HepG2 (cell line): ENCODE results near the gene SPATA25. TPM values are rescaled to one million over a fixed set of nuclear protein-coding genes. Genes with fewer than 3 reads are reported as not detected.

Experiments used
- ATAC-seq: fragments of 200-7000 bp; cut with Tn5 transposase; 3 replicates; pipeline ENCODE4 v1.9.1; 2020; ENCODE audit warnings: mild to moderate bottlenecking, moderate library complexity
- BruUV-seq: library from RNA; stranded (reverse); fragments of 400-500 nt; replicated peaks from 2 replicates; lab custom pipeline; 2021; lab: Mats Ljungman, UMichigan
- CTCF ChIA-PET: fragments of 300-600 bp; formaldehyde crosslinking; extraction: SDS; loops from one replicate; lab custom pipeline; 2021; ENCODE audit warnings: low total read pairs, inconsistent platforms, low intra/inter-chr PET ratio; lab: Yijun Ruan, JAX
- POLR2A ChIA-PET: fragments of 350-600 bp; sonication (Branson Sonifier 250); formaldehyde crosslinking; loops from one replicate; lab custom pipeline; 2020; ENCODE audit warnings: antibody characterized with exemption, inconsistent platforms; lab: Yijun Ruan, JAX
- DNase-seq: peaks from one replicate; pipeline ENCODE4 v3.0.0-alpha.2; 2015; ENCODE audit warnings: low spot score
- FAIRE-seq: peaks from 3 replicates; lab custom pipeline; 2011; peaks lifted over from hg19 to GRCh38; lab: Jason Lieb, UNC
- H2AFZ ChIP-seq: one replicate; pipeline ENCODE4 v1.6.1; 2011; ENCODE audit warnings: low read length, inconsistent platforms
- H3K27ac ChIP-seq: fragments of 300-600 bp; 3 replicates; pipeline ENCODE4 v1.8.0; 2011; ENCODE audit warnings: mixed run types, mild to moderate bottlenecking, mixed read lengths, low read length, inconsistent platforms; ENCODE audit not compliant: insufficient read depth; ENCODE audit errors: extremely low read length
- H3K27me3 ChIP-seq, 2 experiments: fragments of 200-600 bp in 1 of 2; 2 replicates in 1 of 2; 3 replicates in 1 of 2; pipeline versions ENCODE4 v1.6.0 to v1.8.0; 2011; ENCODE audit warnings: low read length in 2 of 2, mild to moderate bottlenecking in 2 of 2, moderate library complexity in 2 of 2, inconsistent platforms in 1 of 2; ENCODE audit not compliant: insufficient read depth in 2 of 2, control insufficient read depth in 1 of 2
- H3K36me3 ChIP-seq, 2 experiments: fragments of 200-600 bp in 1 of 2; replicated peaks in 1 of 2; 2 replicates in 1 of 2; 3 replicates in 1 of 2; pipeline versions ENCODE4 v1.5.1 to v1.8.0; 2011; ENCODE audit warnings: low read length in 2 of 2, inconsistent platforms in 1 of 2; ENCODE audit not compliant: insufficient read depth in 2 of 2, control insufficient read depth in 1 of 2
- H3K4me1 ChIP-seq: 2 replicates; pipeline ENCODE4 v1.5.1; 2012; ENCODE audit warnings: low read length, inconsistent platforms; ENCODE audit not compliant: insufficient read depth
- H3K4me2 ChIP-seq: 2 replicates; pipeline ENCODE4 v1.6.0; 2011; ENCODE audit warnings: low read depth, low read length, inconsistent platforms
- H3K4me3 ChIP-seq, 3 experiments: fragments of 200-600 bp in 1 of 3; sonication (generic), shearing (Covaris generic) in 1 of 3; replicated peaks in 1 of 3; 2 replicates each; pipeline ENCODE4 v1.5.1; 2011 to 2016; ENCODE audit warnings: low read length in 3 of 3, inconsistent platforms in 2 of 3, low read depth in 2 of 3, mild to moderate bottlenecking in 2 of 3, control low read depth in 1 of 3, mixed read lengths in 1 of 3; ENCODE audit not compliant: insufficient read depth in 1 of 3
- H3K79me2 ChIP-seq: one replicate; pipeline ENCODE4 v1.6.1; 2011; ENCODE audit warnings: low read length, inconsistent platforms; ENCODE audit not compliant: insufficient read depth
- H3K9ac ChIP-seq: 2 replicates; pipeline ENCODE4 v1.6.0; 2011; ENCODE audit warnings: mild to moderate bottlenecking, low read depth, low read length, inconsistent platforms; ENCODE audit not compliant: insufficient read depth
- H3K9me3 ChIP-seq: 2 replicates; pipeline ENCODE4 v1.5.1; 2012; ENCODE audit warnings: mild to moderate bottlenecking, low read length
- H4K20me1 ChIP-seq: 2 replicates; pipeline ENCODE4 v1.6.0; 2011; ENCODE audit warnings: inconsistent platforms, mild to moderate bottlenecking, low read length, moderate library complexity; ENCODE audit not compliant: insufficient read depth
- ARID4A ChIP-seq: sonication (generic); formaldehyde crosslinking; IDR thresholded peaks from 2 replicates; pipeline ENCODE4 v1.5.0; 2020; ENCODE audit warnings: mild to moderate bottlenecking, missing genetic modification reagents, borderline replicate concordance
- CSRNP2 ChIP-seq: sonication (generic); formaldehyde crosslinking; conservative IDR thresholded peaks from 2 replicates; pipeline ENCODE4 v1.8.0; 2022; ENCODE audit warnings: low read depth, missing genetic modification reagents
- EED ChIP-seq: sonication (generic); formaldehyde crosslinking; IDR thresholded peaks from 2 replicates; pipeline ENCODE4 v1.5.0; 2020; ENCODE audit warnings: mild to moderate bottlenecking, missing genetic modification reagents
- HES4 ChIP-seq: sonication (generic); formaldehyde crosslinking; IDR thresholded peaks from 2 replicates; pipeline ENCODE4 v1.9.0; 2021; ENCODE audit warnings: mild to moderate bottlenecking, missing genetic modification reagents, borderline replicate concordance
- HNRNPH1 ChIP-seq: fragments of 200-400 bp; formaldehyde crosslinking; optimal IDR thresholded peaks from 2 replicates; pipeline ENCODE3; 2017; ENCODE audit warnings: mild to moderate bottlenecking, low read depth, low read length
- POLR2AphosphoS2 ChIP-seq: IDR thresholded peaks from 2 replicates; pipeline ENCODE4 v1.6.1; 2011; ENCODE audit warnings: low read depth, low read length, improper control_type of control experiment
- SALL2 ChIP-seq: sonication (generic); formaldehyde crosslinking; IDR thresholded peaks from 2 replicates; pipeline ENCODE4 v1.8.1; 2023; ENCODE audit warnings: mild to moderate bottlenecking, missing genetic modification reagents, inconsistent platforms
- TCF7L2 ChIP-seq: IDR thresholded peaks from 2 replicates; pipeline ENCODE4 v1.6.1; 2011; ENCODE audit warnings: mild to moderate bottlenecking, low read depth, low read length, moderate library complexity
- U2AF2 ChIP-seq: fragments of 200-400 bp; formaldehyde crosslinking; IDR thresholded peaks from 2 replicates; pipeline ENCODE4 v1.6.1; 2017; ENCODE audit warnings: low read depth, mild to moderate bottlenecking, low read length
- ZNF598 ChIP-seq: sonication (generic); formaldehyde crosslinking; IDR thresholded peaks from 2 replicates; pipeline ENCODE4 v1.5.1; 2020; ENCODE audit warnings: mild to moderate bottlenecking, missing genetic modification reagents, borderline replicate concordance
- ZNF770 ChIP-seq: sonication (generic); formaldehyde crosslinking; IDR thresholded peaks from 2 replicates; pipeline ENCODE4 v1.5.0; 2020; ENCODE audit warnings: mild to moderate bottlenecking, missing genetic modification reagents
- ZNF775 ChIP-seq: sonication (generic); formaldehyde crosslinking; IDR thresholded peaks from 2 replicates; pipeline ENCODE4 v1.4.0; 2020; ENCODE audit warnings: missing genetic modification reagents, mild to moderate bottlenecking, moderate library complexity, borderline replicate concordance
- ZSCAN20 ChIP-seq: sonication (generic); formaldehyde crosslinking; IDR thresholded peaks from 2 replicates; pipeline ENCODE4 v1.4.0; 2020; ENCODE audit warnings: missing genetic modification reagents, mild to moderate bottlenecking, borderline replicate concordance
- WGBS: methylation state at CpG from one replicate; pipeline ENCODE4 v1.1.6; 2017; ENCODE audit warnings: low lambda C conversion rate; 5-methylcytosine and 5-hydroxymethylcytosine counted together
- in situ Hi-C: cut with HindIII; loops from 2 replicates; pipeline ENCODE4 v1.10.0; 2017; ENCODE audit warnings: low pct_unique_long_range_greater_than_20kb; ENCODE audit not compliant: extremely low pct_ligation_motif_present
- intact Hi-C: fragments of 100-400 bp; cut with micrococcal nuclease; formaldehyde crosslinking; loops from one replicate; pipeline ENCODE4 v1.10.0; 2022; ENCODE audit not compliant: unreplicated experiment
- polyA plus RNA-seq, 8 experiments: library from polyadenylated mRNA; depleted of rRNA in 3 of 8; stranded (reverse) in 7 of 8; unstranded in 1 of 8; fragments of >200 nt; fragmentation: Illumina TruSeq in 4 of 8; extraction: Trizol in 4 of 8; gene quantifications; 2 replicates each; pipeline versions ENCODE4 v1.2.1 to v1.2.3, GENCODE V29; 2011 to 2016; ENCODE audit warnings: low read depth in 4 of 8, missing spikeins in 1 of 8, mixed read lengths in 1 of 8; ENCODE audit not compliant: insufficient read depth in 1 of 8
- total RNA-seq, 5 experiments: library from RNA; depleted of rRNA; stranded (reverse); fragments of >200 nt; fragmentation: Illumina TruSeq; extraction: Trizol; gene quantifications; 2 replicates each; pipeline ENCODE4 v1.2.3, GENCODE V29; 2016; ENCODE audit warnings: low read depth in 1 of 5

Gene SPATA25
- total and polyA plus RNA-seq, 2 of the 13 experiments (the other 11 are each of a cell fraction or from before 2014, with no cell fraction given), result 4.8 to 7.6 TPM

- ATAC-seq, result peak; percentile 27
- 2% methylated on average over 27 of the region's 34 CpGs for WGBS
- peak overlapping the region; percentile 92 to 97 (median 95) for H3K4me3 ChIP-seq
- H3K36me3 ChIP-seq, result peaks cover 19 to 21% of the 10 kb centered on the region in 2 experiments; a peak in 4 of 5 replicates
- peaks cover 54% of the 10 kb centered on the region for H3K4me1 ChIP-seq
- no peak for DNase-seq
- H3K27ac ChIP-seq, result peak overlapping the region; percentile 97
- no peak for FAIRE-seq
- BruUV-seq, result TSS peak; percentile 88
- ChIA-PET POLR2A (interaction anchor here (0.7 to 5.9 kb wide), 25 partner anchors 9 to 590 kb away, joined by 3 to 201 read pairs (median 7); partner anchors contain the start of genes ACOT8, CTSA, DNTTIP1 and NEURL2), CTCF (interaction anchor here (0.9 to 1.2 kb wide), 2 partner anchors 12 to 29 kb away, joined by 3 read pairs; no protein-coding TSS in a partner anchor)
- H3K9me3 ChIP-seq, result no peaks in the 10 kb centered on the region
- H3K27me3 ChIP-seq, result no peaks in the 10 kb centered on the region; a peak in 1 of 5 replicates
- H2AFZ ChIP-seq, result no peak overlapping the region
- no peaks in the 10 kb centered on the region for H4K20me1 ChIP-seq
- peaks cover 24% of the 10 kb centered on the region for H3K79me2 ChIP-seq
- in situ Hi-C loops (loop anchor here (5.0 kb wide), 1 partner anchor 42 kb away; the partner anchor contains the start of genes CTSA and NEURL2), intact Hi-C loops (loop anchor here (2.0 to 5.0 kb wide), 4 partner anchors 38 to 102 kb away; partner anchors contain the start of genes ACOT8, CTSA, NEURL2 and SNX21)
- peak overlapping the region; percentile 97 for H3K4me2 ChIP-seq
- H3K9ac ChIP-seq, result peak overlapping the region; percentile 100
- TF ChIP-seq ZNF598 (CRISPR knock-in tag) (peak; percentile 79; the same call in 1 of the 2 replicates), ZSCAN20 (CRISPR knock-in tag) (0 out of 2 replicates have a peak, but pooled peaks have one; percentile 42), HNRNPH1 (no peak), CSRNP2 (CRISPR knock-in tag) (no peak), SALL2 (no peak), ARID4A (peak; percentile 74; the same call in 1 of the 2 replicates), U2AF2 (0 out of 2 replicates have a peak, but pooled peaks have one; percentile 57), ZNF775 (CRISPR knock-in tag) (peak; percentile 84; the same call in 1 of the 2 replicates), ZNF770 (CRISPR knock-in tag) (peak; percentile 21; the same call in 1 of the 2 replicates), TCF7L2 (no peak), EED (peak; percentile 12; the same call in 1 of the 2 replicates), HES4 (CRISPR knock-in tag) (no peak), POLR2AphosphoS2 (no peak)
Measured at GRCh38 chr20:45934046-45934585, 46.7 kb upstream of the SPATA25 start.
